HEK293 (cell line): Measurements from ENCODE around the gene MORF4L2.

Experiments
- CTCF ChIA-PET: fragments of 350-600 bp; formaldehyde crosslinking; extraction: SDS; loops from one replicate; lab custom pipeline; 2021; ENCODE audit warnings: antibody characterized with exemption; lab: Yijun Ruan, JAX
- POLR2A ChIA-PET: fragments of 300-600 bp; formaldehyde crosslinking; extraction: SDS; loops from one replicate; lab custom pipeline; 2020; ENCODE audit warnings: antibody characterized with exemption, inconsistent platforms; lab: Yijun Ruan, JAX
- H3K27ac ChIP-seq: fragments of 200-500 bp; sonication (Bioruptor generic); 2 replicates; pipeline ENCODE4 v1.5.1; 2014; ENCODE audit warnings: low read depth, low read length, control low read depth, inconsistent platforms; ENCODE audit errors: extremely low read depth
- H3K36me3 ChIP-seq, 2 experiments: fragments of 200-500 bp in 1 of 2; sonication (Bioruptor generic) in 1 of 2; 1 replicate in 1 of 2; 2 replicates in 1 of 2; pipeline ENCODE4 v1.5.1; 2014 to 2017; ENCODE audit warnings: inconsistent platforms in 2 of 2, low read length in 2 of 2; ENCODE audit not compliant: control insufficient read depth in 2 of 2, insufficient read depth in 1 of 2
- H3K4me1 ChIP-seq: fragments of 200-500 bp; sonication (Bioruptor generic); 2 replicates; pipeline ENCODE4 v1.5.1; 2014; ENCODE audit warnings: mild to moderate bottlenecking, low read length, inconsistent platforms; ENCODE audit not compliant: control insufficient read depth, insufficient read depth
- H3K4me3 ChIP-seq: 2 replicates; pipeline ENCODE4 v1.5.1; 2011; ENCODE audit warnings: low read depth, mild to moderate bottlenecking, control low read depth, low read length, moderate library complexity
- H3K9me3 ChIP-seq: fragments of 200-500 bp; sonication (Bioruptor generic); 2 replicates; pipeline ENCODE4 v1.5.1; 2014; ENCODE audit warnings: low read depth, low read length, inconsistent platforms; ENCODE audit not compliant: control insufficient read depth, insufficient read depth
- GLI4 ChIP-seq: fragments of 450-650 bp; formaldehyde crosslinking; IDR thresholded peaks from 2 replicates; pipeline ENCODE4 v1.5.1; 2016; ENCODE audit warnings: missing biosample characterization, missing genetic modification characterization
- HOXA7 ChIP-seq: sonication (generic); formaldehyde crosslinking; IDR thresholded peaks from 2 replicates; pipeline ENCODE4 v1.8.1; 2022; ENCODE audit warnings: missing genetic modification reagents, borderline replicate concordance
- IKZF3 ChIP-seq: fragments of 450-650 bp; IDR thresholded peaks from 2 replicates; pipeline ENCODE4 v1.5.0; 2018; ENCODE audit warnings: missing biosample characterization, mild to moderate bottlenecking, missing genetic modification characterization, moderate library complexity
- OVOL3 ChIP-seq: fragments of 450-650 bp; formaldehyde crosslinking; IDR thresholded peaks from 2 replicates; pipeline ENCODE4 v1.5.1; 2016; ENCODE audit warnings: missing biosample characterization, missing genetic modification characterization
- SP2 ChIP-seq: fragments of 450-650 bp; formaldehyde crosslinking; IDR thresholded peaks from 2 replicates; pipeline ENCODE4 v1.5.1; 2016; ENCODE audit warnings: missing biosample characterization, missing genetic modification characterization
- ZFP37 ChIP-seq: fragments of 450-650 bp; formaldehyde crosslinking; IDR thresholded peaks from 2 replicates; pipeline ENCODE4 v1.5.1; 2016; ENCODE audit warnings: missing biosample characterization, missing genetic modification characterization
- ZNF132 ChIP-seq: fragments of 450-650 bp; formaldehyde crosslinking; IDR thresholded peaks from 2 replicates; pipeline ENCODE4 v1.5.1; 2017; ENCODE audit warnings: missing biosample characterization, missing genetic modification characterization, borderline replicate concordance
- ZNF248 ChIP-seq: fragments of 450-650 bp; formaldehyde crosslinking; IDR thresholded peaks from 2 replicates; pipeline ENCODE4 v1.5.1; 2017; ENCODE audit warnings: missing biosample characterization, missing genetic modification characterization
- ZNF274 ChIP-seq, 2 experiments: fragments of 200-500 bp in 1 of 2; fragments of 450-650 bp in 1 of 2; sonication (Bioruptor generic) in 1 of 2; formaldehyde crosslinking in 1 of 2; IDR thresholded peaks; 2 replicates each; pipeline versions ENCODE4 v1.5.1 to v1.6.1; 2014 to 2016; ENCODE audit warnings: borderline replicate concordance in 1 of 2, inconsistent platforms in 1 of 2, low read length in 1 of 2, missing biosample characterization in 1 of 2, missing genetic modification characterization in 1 of 2
- ZNF341 ChIP-seq: fragments of 450-650 bp; formaldehyde crosslinking; IDR thresholded peaks from 2 replicates; pipeline ENCODE4; 2016; ENCODE audit warnings: low read depth, missing biosample characterization, missing genetic modification characterization
- ZNF366 ChIP-seq: fragments of 450-650 bp; formaldehyde crosslinking; conservative IDR thresholded peaks from 2 replicates; pipeline ENCODE4 v1.5.1; 2016; ENCODE audit warnings: missing biosample characterization, missing genetic modification characterization
- ZNF391 ChIP-seq: fragments of 450-650 bp; formaldehyde crosslinking; IDR thresholded peaks from 2 replicates; pipeline ENCODE4 v1.5.1; 2016; ENCODE audit warnings: low read depth, missing biosample characterization, missing genetic modification characterization, borderline replicate concordance
- ZNF654 ChIP-seq: fragments of 450-650 bp; formaldehyde crosslinking; IDR thresholded peaks from 2 replicates; pipeline ENCODE4 v1.5.1; 2016; ENCODE audit warnings: low read depth, missing biosample characterization, missing genetic modification characterization
- ZNF76 ChIP-seq: fragments of 450-650 bp; formaldehyde crosslinking; IDR thresholded peaks from 2 replicates; pipeline ENCODE4; 2016; ENCODE audit warnings: low read depth, missing biosample characterization, missing genetic modification characterization, borderline replicate concordance
- ZNF843 ChIP-seq: fragments of 450-650 bp; formaldehyde crosslinking; IDR thresholded peaks from 2 replicates; pipeline ENCODE4 v1.5.1; 2016; ENCODE audit warnings: missing biosample characterization, missing genetic modification characterization
- ZSCAN30 ChIP-seq: fragments of 450-650 bp; IDR thresholded peaks from 2 replicates; pipeline ENCODE4 v1.5.1; 2018; ENCODE audit warnings: missing biosample characterization, mild to moderate bottlenecking, missing genetic modification characterization, moderate library complexity
- TF ChIP-seq, protein P1 (sequence below): fragments of 450-650 bp; formaldehyde crosslinking; IDR thresholded peaks from 2 replicates; pipeline ENCODE4 v1.5.1; 2016; ENCODE audit warnings: missing biosample characterization, missing genetic modification characterization
- TF ChIP-seq, protein P2 (sequence below): fragments of 450-650 bp; formaldehyde crosslinking; IDR thresholded peaks from 2 replicates; pipeline ENCODE4 v1.5.1; 2017; ENCODE audit warnings: missing biosample characterization, missing genetic modification characterization
- TF ChIP-seq, protein P3 (sequence below): fragments of 450-650 bp; IDR thresholded peaks from 2 replicates; pipeline ENCODE4 v1.5.1; 2018; ENCODE audit warnings: missing biosample characterization, mild to moderate bottlenecking, missing genetic modification characterization
- TF ChIP-seq, protein P4 (sequence below): fragments of 450-650 bp; formaldehyde crosslinking; conservative IDR thresholded peaks from 2 replicates; pipeline ENCODE4 v1.5.1; 2016; ENCODE audit warnings: low read depth, missing biosample characterization, missing genetic modification characterization
- TF ChIP-seq, protein P5 (sequence below): fragments of 450-650 bp; formaldehyde crosslinking; IDR thresholded peaks from 2 replicates; pipeline ENCODE4 v1.5.1; 2016; ENCODE audit warnings: missing biosample characterization, missing genetic modification characterization
- TF ChIP-seq, protein P6 (sequence below): fragments of 450-650 bp; formaldehyde crosslinking; IDR thresholded peaks from 2 replicates; pipeline ENCODE4 v1.5.1; 2016; ENCODE audit warnings: missing biosample characterization, missing genetic modification characterization, borderline replicate concordance

MORF4L2 gene

DNA sequence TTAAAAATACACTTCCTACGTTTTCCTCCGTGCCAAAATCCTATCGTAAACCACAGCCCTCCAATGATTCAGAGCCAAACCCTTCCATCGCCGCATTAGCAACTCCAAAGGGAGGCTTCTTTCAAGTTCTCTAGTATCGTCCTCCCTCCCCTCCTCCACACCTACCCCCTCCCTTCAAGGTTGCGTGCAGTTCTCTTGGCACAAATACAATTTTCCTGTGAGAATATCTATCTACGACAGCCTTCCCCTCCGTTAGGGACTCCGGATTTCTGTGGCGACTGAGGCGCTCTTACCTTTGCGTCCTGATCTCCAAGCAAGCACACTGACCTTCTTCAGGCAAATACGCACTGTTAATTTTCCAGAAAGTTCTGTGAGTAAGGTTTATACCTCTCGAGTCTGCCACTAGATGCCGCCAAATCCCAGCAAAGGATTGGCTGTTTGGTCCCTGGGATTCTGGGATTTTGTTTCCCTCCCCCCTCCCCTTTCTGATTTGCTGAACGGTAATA is 1.2 kb upstream of the MORF4L2 start:
- ChIA-PET CTCF (interaction anchor here (0.9 kb wide), 2 partner anchors 25 to 124 kb away, joined by 3 read pairs; no protein-coding TSS in a partner anchor), POLR2A (interaction anchor here (0.6 to 2.7 kb wide), 3 partner anchors 42 to 144 kb away, joined by 3 to 11 read pairs (median 4); partner anchors contain the start of gene TCEAL1)
- peak overlapping the region; percentile 87 for H3K27ac ChIP-seq
- H3K9me3 ChIP-seq = no peaks in the 10 kb centered on the region
- peaks cover 2% of the 10 kb centered on the region; the same call in 1 of the 2 replicates for H3K4me1 ChIP-seq
- peak overlapping the region; percentile 53 for H3K4me3 ChIP-seq
- H3K36me3 ChIP-seq = peaks cover 19 to 28% of the 10 kb centered on the region in 2 experiments
- TF ChIP-seq ZNF132 (tag by site-specific recombination) (no peak), ZNF248 (tag by site-specific recombination) (no peak), ZNF391 (peak; percentile 15; the same call in 1 of the 2 replicates), ZNF843 (tag by site-specific recombination) (no peak), ZNF76 (tag by site-specific recombination) (peak; percentile 70; the same call in 1 of the 2 replicates), SP2 (tag by site-specific recombination) (peak; percentile 36; the same call in 1 of the 2 replicates), ZNF654 (tag by site-specific recombination) (peak; percentile 68), ZSCAN30 (tag by site-specific recombination) (0 out of 2 replicates have a peak, but pooled peaks have one; percentile 37), ZNF341 (tag by site-specific recombination) (peak; percentile 36; the same call in 1 of the 2 replicates), GLI4 (tag by site-specific recombination) (no peak), ZNF366 (tag by site-specific recombination) (peak; percentile 74), ZFP37 (tag by site-specific recombination) (peak; percentile 25; the same call in 1 of the 2 replicates), OVOL3 (no peak), IKZF3 (tag by site-specific recombination) (peak; percentile 82), HOXA7 (CRISPR knock-in tag) (no peak), ZNF274 (IDR thresholded peaks at IDR 0.05; ENCODE audit: low read length) (no peak), ZNF274 (tag by site-specific recombination; IDR thresholded peaks at IDR 0.05; ENCODE audit: borderline replicate concordance) (no peak)
- TF ChIP-seq, protein P1, sequence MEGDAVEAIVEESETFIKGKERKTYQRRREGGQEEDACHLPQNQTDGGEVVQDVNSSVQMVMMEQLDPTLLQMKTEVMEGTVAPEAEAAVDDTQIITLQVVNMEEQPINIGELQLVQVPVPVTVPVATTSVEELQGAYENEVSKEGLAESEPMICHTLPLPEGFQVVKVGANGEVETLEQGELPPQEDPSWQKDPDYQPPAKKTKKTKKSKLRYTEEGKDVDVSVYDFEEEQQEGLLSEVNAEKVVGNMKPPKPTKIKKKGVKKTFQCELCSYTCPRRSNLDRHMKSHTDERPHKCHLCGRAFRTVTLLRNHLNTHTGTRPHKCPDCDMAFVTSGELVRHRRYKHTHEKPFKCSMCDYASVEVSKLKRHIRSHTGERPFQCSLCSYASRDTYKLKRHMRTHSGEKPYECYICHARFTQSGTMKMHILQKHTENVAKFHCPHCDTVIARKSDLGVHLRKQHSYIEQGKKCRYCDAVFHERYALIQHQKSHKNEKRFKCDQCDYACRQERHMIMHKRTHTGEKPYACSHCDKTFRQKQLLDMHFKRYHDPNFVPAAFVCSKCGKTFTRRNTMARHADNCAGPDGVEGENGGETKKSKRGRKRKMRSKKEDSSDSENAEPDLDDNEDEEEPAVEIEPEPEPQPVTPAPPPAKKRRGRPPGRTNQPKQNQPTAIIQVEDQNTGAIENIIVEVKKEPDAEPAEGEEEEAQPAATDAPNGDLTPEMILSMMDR (tag by site-specific recombination) = peak; percentile 75
- TF ChIP-seq, protein P2, sequence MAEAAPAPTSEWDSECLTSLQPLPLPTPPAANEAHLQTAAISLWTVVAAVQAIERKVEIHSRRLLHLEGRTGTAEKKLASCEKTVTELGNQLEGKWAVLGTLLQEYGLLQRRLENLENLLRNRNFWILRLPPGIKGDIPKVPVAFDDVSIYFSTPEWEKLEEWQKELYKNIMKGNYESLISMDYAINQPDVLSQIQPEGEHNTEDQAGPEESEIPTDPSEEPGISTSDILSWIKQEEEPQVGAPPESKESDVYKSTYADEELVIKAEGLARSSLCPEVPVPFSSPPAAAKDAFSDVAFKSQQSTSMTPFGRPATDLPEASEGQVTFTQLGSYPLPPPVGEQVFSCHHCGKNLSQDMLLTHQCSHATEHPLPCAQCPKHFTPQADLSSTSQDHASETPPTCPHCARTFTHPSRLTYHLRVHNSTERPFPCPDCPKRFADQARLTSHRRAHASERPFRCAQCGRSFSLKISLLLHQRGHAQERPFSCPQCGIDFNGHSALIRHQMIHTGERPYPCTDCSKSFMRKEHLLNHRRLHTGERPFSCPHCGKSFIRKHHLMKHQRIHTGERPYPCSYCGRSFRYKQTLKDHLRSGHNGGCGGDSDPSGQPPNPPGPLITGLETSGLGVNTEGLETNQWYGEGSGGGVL (tag by site-specific recombination) = peak; percentile 62; the same call in 1 of the 2 replicates
- TF ChIP-seq, protein P3, sequence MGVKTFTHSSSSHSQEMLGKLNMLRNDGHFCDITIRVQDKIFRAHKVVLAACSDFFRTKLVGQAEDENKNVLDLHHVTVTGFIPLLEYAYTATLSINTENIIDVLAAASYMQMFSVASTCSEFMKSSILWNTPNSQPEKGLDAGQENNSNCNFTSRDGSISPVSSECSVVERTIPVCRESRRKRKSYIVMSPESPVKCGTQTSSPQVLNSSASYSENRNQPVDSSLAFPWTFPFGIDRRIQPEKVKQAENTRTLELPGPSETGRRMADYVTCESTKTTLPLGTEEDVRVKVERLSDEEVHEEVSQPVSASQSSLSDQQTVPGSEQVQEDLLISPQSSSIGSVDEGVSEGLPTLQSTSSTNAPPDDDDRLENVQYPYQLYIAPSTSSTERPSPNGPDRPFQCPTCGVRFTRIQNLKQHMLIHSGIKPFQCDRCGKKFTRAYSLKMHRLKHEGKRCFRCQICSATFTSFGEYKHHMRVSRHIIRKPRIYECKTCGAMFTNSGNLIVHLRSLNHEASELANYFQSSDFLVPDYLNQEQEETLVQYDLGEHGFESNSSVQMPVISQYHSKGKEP (tag by site-specific recombination) = no peak
- TF ChIP-seq, protein P4, sequence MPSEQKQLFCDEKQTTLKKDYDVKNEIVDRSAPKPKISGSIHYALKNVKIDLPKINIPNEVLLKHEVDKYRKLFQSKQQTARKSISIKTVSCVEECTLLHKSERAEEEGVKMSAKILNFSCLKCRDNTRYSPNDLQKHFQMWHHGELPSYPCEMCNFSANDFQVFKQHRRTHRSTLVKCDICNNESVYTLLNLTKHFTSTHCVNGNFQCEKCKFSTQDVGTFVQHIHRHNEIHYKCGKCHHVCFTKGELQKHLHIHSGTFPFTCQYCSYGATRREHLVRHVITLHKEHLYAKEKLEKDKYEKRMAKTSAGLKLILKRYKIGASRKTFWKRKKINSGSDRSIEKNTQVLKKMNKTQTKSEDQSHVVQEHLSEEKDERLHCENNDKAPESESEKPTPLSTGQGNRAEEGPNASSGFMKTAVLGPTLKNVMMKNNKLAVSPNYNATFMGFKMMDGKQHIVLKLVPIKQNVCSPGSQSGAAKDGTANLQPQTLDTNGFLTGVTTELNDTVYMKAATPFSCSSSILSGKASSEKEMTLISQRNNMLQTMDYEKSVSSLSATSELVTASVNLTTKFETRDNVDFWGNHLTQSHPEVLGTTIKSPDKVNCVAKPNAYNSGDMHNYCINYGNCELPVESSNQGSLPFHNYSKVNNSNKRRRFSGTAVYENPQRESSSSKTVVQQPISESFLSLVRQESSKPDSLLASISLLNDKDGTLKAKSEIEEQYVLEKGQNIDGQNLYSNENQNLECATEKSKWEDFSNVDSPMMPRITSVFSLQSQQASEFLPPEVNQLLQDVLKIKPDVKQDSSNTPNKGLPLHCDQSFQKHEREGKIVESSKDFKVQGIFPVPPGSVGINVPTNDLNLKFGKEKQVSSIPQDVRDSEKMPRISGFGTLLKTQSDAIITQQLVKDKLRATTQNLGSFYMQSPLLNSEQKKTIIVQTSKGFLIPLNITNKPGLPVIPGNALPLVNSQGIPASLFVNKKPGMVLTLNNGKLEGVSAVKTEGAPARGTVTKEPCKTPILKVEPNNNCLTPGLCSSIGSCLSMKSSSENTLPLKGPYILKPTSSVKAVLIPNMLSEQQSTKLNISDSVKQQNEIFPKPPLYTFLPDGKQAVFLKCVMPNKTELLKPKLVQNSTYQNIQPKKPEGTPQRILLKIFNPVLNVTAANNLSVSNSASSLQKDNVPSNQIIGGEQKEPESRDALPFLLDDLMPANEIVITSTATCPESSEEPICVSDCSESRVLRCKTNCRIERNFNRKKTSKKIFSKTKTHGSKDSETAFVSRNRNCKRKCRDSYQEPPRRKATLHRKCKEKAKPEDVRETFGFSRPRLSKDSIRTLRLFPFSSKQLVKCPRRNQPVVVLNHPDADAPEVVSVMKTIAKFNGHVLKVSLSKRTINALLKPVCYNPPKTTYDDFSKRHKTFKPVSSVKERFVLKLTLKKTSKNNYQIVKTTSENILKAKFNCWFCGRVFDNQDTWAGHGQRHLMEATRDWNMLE (tag by site-specific recombination) = peak; percentile 40; the same call in 1 of the 2 replicates
- TF ChIP-seq, protein P5, sequence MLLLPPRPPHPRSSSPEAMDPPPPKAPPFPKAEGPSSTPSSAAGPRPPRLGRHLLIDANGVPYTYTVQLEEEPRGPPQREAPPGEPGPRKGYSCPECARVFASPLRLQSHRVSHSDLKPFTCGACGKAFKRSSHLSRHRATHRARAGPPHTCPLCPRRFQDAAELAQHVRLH = peak; percentile 43; the same call in 1 of the 2 replicates
- TF ChIP-seq, protein P6, sequence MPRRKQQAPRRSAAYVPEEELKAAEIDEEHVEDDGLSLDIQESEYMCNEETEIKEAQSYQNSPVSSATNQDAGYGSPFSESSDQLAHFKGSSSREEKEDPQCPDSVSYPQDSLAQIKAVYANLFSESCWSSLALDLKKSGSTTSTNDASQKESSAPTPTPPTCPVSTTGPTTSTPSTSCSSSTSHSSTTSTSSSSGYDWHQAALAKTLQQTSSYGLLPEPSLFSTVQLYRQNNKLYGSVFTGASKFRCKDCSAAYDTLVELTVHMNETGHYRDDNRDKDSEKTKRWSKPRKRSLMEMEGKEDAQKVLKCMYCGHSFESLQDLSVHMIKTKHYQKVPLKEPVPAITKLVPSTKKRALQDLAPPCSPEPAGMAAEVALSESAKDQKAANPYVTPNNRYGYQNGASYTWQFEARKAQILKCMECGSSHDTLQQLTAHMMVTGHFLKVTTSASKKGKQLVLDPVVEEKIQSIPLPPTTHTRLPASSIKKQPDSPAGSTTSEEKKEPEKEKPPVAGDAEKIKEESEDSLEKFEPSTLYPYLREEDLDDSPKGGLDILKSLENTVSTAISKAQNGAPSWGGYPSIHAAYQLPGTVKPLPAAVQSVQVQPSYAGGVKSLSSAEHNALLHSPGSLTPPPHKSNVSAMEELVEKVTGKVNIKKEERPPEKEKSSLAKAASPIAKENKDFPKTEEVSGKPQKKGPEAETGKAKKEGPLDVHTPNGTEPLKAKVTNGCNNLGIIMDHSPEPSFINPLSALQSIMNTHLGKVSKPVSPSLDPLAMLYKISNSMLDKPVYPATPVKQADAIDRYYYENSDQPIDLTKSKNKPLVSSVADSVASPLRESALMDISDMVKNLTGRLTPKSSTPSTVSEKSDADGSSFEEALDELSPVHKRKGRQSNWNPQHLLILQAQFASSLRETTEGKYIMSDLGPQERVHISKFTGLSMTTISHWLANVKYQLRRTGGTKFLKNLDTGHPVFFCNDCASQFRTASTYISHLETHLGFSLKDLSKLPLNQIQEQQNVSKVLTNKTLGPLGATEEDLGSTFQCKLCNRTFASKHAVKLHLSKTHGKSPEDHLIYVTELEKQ (tag by site-specific recombination) = no peak
